NK-92 (cell line): ENCODE data around the gene TNNT3.

Experiments used
- DNase-seq: peaks from one replicate; lab custom pipeline; 2025; ENCODE audit not compliant: unreplicated experiment; lab: John Stamatoyannopoulos, UW

The TNNT3 gene

GRCh38 chr11:1949922-1950321 is 30.4 kb downstream of the TNNT3 start:
- no peak for DNase-seq

- DNase-seq, result no peak
These were observed 33.4 kb downstream of the TNNT3 start for GRCh38 chr11:1952806-1953482.

GRCh38 chr11:1953489-1954266 is 34.2 kb downstream of the TNNT3 start:
- DNase-seq, result no peak

- DNase-seq, result no peak
These were observed 38.9 kb downstream of the TNNT3 start for GRCh38 chr11:1958367-1958766.

- no peak for DNase-seq
These were observed 40.3 kb downstream of the TNNT3 start for GRCh38 chr11:1959786-1960185.

GRCh38 chr11:1963864-1964263 is 44.4 kb downstream of the TNNT3 start:
- no peak for DNase-seq

GRCh38 chr11:1964348-1964747 is 44.8 kb downstream of the TNNT3 start:
- DNase-seq, result no peak

- no peak for DNase-seq
These were observed 45.5 kb downstream of the TNNT3 start for GRCh38 chr11:1964955-1965354.

GRCh38 chr11:1966531-1966930 is 47.0 kb downstream of the TNNT3 start:
- DNase-seq, result no peak

GRCh38 chr11:1967641-1968225 is 48.2 kb downstream of the TNNT3 start:
- DNase-seq, result no peak

GRCh38 chr11:1968454-1969002 is 49.0 kb downstream of the TNNT3 start:
- no peak for DNase-seq

GRCh38 chr11:1969035-1969434 is 49.5 kb downstream of the TNNT3 start:
- no peak for DNase-seq

GRCh38 chr11:1969776-1970175 is 50.3 kb downstream of the TNNT3 start:
- DNase-seq, result no peak

- no peak for DNase-seq
These were observed 51.5 kb downstream of the TNNT3 start for GRCh38 chr11:1970956-1971355.

- no peak for DNase-seq
These were observed 55.7 kb downstream of the TNNT3 start for GRCh38 chr11:1975185-1975584.

GRCh38 chr11:1978720-1979473 is 59.4 kb downstream of the TNNT3 start:
- DNase-seq, result no peak

GRCh38 chr11:1979607-1980006 is 60.1 kb downstream of the TNNT3 start:
- DNase-seq, result no peak

GRCh38 chr11:1982873-1983600 is 63.5 kb downstream of the TNNT3 start:
- DNase-seq, result no peak

- no peak for DNase-seq
These were observed 64.1 kb downstream of the TNNT3 start for GRCh38 chr11:1983601-1983961.

- DNase-seq, result no peak
These were observed 67.5 kb downstream of the TNNT3 start for GRCh38 chr11:1987024-1987423.

- no peak for DNase-seq
These were observed 68.7 kb downstream of the TNNT3 start for GRCh38 chr11:1988174-1988573.
